ENCODE results near the gene SNAP47.

Gene SNAP47

GRCh38 chr1:227767401-227768124 is 32.3 kb downstream of the SNAP47 start:
- DNase-seq (ENCODE audit: low read depth, low spot score) = no peak

GRCh38 chr1:227768125-227768439 is 32.8 kb downstream of the SNAP47 start:
- no peak for DNase-seq (ENCODE audit: low read depth, low spot score)

DNA sequence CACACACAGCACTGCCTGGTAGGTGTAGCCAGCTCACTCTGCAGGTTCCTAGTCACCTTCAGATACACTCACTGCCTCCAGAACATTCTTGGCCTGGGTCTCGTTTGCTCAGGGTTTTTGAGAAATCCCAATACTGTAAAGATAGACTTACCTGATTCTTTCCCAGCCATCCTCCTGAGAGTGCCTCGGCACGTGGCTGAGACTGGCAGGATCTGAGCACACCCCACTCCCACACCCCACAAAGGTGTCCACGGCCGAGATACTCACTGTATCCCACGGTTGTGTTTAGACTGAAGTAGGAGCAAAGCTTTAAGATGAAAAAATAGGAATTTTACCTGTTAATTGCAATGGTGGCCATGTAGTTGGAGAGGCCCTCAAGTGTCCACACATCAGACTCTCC is 33.4 kb downstream of the SNAP47 start:
- no peak for DNase-seq (ENCODE audit: low read depth, low spot score)

DNA sequence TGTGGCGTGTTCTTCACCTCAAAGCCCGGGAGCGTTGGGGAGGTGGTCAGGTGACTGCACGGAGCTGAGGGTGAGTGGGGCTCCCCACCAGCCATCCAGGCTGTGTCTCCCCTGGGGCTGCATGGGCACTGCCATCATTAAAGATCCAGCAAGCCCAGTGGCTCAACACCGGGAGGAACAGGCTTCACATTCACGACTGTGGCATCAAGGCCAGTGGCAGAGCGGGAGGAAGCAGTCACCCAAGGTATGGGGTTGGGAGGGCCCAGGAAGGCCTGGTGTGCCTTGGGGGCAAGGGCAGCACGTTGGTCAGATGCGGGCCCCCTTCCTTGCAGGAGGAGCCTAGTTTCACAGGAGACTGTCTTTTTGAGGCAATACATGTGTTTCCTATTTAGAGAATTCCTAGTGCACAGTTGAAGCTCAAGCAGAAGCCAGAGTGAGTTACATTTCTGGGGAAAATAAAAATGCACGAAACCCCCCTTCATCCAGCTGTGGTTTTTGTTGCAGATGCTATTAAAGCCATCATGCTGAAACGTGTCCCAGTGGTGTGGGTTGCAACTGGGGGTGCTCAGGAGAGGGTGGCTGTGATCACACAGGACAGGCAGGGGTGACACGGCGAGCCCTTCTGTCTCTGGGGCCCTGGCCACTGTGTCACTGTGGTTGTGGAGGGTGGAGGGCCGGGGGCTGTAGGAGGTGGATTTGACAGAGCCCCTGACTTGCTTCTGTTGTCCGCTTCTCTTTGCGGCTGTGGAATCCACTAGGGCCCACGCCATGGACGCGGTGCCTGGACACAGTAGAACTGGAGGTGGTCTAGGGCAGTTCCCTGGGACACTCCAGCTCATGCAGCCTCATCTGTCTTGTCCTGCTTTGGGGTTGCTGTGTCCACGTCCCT is 34.1 kb downstream of the SNAP47 start:
- DNase-seq (ENCODE audit: low read depth, low spot score) = no peak

GRCh38 chr1:227769936-227770494 is 34.8 kb downstream of the SNAP47 start:
- no peak for DNase-seq (ENCODE audit: low read depth, low spot score)

- DNase-seq (ENCODE audit: low read depth, low spot score) = no peak
Observed at GRCh38 chr1:227770812-227771211, 35.6 kb downstream of the SNAP47 start.

- no peak for DNase-seq (ENCODE audit: low read depth, low spot score)
Observed at GRCh38 chr1:227771326-227771725, 36.1 kb downstream of the SNAP47 start.

DNA sequence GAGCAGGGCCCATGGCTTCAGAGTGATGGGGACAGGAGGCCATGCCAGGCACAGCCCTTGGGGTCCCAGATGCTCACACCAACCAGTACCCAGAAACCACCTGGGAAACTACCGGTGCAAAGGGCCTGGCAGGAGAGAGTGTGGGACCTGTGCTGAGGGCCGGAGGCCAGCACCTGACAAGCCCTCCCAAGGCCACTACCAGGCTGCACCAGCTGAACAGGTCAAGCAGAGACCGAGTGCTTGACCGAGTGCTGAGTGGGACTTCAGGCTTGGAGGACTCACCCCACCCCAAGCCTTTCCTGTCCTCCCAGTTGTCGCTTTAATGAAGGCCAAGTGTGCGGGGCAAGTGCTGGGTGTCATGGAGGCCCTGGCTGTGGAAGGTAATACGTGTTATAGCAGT is 36.5 kb downstream of the SNAP47 start:
- no peak for DNase-seq (ENCODE audit: low read depth, low spot score)

DNA sequence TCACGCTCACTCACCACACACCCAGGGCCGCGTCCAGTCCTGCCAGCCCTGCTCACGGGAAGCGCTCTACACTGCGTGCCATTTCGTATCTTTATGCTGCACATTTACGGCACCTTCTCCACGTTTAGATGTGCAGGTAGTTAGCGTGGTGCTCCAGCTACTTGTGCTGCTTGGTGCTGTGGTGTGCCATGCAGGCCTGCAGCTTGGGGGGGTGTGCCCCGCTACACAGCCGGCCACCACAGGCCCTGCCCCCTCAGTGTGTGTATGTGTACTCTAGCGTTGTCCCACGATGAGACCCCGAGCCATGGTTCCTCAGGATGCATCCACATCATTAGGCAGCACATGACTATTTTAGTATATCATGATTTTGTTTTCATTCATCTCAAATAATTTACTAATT is 38.3 kb downstream of the SNAP47 start:
- no peak for DNase-seq (ENCODE audit: low read depth, low spot score)

DNA sequence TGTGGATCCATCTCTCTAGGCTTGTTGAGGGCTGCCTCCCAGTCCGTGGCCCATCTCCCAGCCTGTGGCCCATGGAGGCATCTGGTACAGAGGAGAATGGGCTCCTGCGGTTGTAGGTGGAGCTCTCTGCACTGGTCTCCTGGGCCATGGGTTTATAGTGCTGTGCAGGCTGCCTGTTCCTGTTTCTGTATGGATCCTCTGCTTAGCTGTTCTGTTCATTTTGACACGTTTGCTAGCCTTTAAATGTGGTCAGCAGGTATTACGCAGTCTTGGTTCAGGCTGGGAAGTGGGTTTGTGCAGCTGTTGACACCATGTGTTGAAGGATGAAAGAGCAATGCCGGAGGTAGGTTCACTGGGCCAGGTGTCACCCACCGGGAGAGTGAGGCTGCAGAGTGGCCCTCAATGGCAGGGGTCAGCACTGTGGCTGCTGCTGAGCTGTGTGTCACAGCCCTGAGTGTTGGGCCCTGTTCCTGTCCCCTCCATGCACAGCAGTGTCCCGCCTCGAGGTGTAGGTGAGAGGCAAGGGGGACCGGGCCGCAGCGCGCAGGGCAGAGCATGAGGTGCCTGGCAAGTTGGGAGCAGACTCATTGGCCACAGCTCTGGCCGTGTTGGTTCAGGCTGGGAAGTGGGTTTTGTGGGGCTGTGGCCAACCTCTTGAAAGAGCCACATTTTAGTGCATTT is 39.0 kb downstream of the SNAP47 start:
- no peak for DNase-seq (ENCODE audit: low read depth, low spot score)

DNA sequence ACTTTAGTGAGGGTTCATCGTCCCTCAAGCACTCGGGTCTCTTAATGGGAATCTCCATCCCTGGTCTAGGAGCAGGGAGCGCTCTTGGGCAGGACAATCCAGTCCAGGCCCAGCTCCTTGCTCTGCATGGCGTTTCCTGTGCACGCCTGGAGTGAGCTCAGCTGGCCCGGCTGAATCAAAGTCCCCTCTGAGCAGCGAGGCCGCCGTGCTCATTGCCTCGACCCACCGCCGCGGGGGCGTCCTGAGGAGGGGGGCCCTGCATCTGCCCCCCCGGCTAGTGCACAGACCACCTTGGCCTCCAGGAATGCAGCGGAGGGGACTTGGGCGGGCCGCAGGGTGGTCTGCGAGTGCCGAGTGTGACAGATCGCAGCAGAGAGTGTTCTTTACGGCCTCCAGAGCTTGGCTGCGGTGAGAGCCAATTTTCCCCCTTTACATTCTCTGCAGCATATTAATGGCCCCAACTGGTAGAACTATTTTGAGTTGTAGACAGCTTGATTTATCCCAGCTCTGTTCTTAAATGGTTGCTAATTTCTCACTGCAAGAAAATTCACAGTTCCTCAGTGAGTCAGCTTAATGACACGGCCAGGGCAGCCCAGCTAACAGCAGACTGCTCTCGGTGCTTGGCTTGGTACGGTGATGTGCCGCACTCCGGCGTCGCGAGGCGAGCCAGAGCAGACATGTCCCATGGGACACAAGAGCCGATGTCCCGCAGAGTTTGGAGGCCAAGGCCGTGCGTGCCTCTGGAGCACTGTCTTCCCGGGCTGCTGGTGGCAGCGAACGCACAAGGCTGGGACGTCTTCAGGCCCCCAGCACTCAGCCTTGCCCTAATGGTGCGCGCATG is 39.8 kb downstream of the SNAP47 start:
- no peak for DNase-seq (ENCODE audit: low read depth, low spot score)

DNA sequence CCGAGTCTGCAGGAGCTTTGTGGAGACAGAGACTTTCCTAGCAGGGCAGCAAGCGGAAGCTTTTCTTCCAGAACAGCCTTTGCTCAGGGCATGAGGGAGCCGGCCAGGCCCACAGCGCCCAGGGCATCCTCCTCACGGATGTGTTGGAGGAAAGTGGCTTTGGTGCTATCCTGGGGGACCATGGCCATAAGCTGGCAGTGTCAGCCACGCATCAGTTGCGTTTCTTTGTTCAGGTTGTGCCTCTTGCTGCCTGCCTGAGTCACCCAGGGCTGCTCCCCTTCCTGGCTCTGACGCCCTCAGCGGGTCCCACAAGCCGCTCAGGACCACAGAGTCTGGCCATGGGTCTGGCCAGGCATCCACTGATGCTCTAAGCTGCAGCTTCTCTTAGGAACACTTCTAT is 40.6 kb downstream of the SNAP47 start:
- no peak for DNase-seq (ENCODE audit: low read depth, low spot score)

DNA sequence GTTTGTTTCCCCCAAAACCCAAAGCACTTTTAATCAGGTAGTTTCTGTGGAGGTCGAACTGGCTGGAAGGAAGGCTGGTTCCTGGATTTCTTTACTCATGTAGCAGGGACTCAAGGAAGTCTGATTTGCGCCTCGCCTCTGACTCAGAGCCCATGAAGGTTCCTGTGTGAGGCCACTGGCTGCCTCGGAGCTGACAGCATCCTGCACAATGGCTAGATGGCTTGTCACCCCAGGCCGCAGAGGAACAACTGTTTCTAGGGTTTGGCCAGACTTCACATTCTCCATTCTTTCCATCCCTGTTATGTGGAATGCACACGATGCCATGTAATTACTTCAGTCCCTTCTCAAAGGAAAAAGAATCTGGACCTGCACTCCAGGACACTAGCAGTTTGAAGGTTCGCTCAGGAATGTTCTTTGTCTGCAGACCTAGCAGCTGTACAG is 41.1 kb downstream of the SNAP47 start:
- DNase-seq (ENCODE audit: low read depth, low spot score) = no peak

DNA sequence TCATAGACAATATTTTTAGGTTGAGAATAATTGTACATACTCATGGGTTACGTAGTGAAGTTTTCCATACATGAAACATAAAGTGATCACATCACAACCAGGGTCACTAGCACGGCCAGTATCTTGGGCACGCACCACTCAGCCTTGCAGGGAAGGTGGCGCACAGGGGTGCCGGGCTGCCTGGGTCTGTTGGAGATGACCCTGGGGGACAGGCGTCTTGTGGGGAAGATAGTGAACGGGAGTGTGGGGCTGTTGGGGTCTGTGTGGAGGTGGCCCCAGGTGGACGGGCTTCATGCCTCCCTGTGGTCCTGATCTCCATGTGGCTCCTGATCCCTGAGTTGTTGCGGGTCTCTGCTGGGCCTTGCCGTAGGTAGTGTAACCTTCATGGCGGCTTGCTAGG is 41.9 kb downstream of the SNAP47 start:
- no peak for DNase-seq (ENCODE audit: low read depth, low spot score)

DNA sequence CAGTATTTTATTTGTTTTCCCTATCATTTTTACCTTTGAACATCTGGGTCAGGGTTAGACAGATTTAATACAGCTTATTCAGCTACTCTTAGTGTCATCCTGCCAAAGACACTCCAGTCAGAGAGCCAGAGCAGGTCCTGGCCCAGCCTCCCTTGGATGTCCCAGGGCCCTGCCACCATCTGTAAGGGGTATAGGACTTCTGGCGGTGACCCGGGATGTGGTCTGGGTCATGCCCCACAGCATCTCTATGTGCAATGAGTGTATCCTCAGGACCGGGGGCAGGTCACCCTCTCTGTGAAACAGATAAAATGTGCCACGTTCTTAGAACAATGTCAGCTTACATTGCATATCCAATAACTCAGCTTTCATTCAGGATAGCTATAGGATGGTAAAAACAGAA is 42.4 kb downstream of the SNAP47 start:
- DNase-seq (ENCODE audit: low read depth, low spot score) = no peak

GRCh38 chr1:227778401-227778947 is 43.2 kb downstream of the SNAP47 start:
- no peak for DNase-seq (ENCODE audit: low read depth, low spot score)

DNA sequence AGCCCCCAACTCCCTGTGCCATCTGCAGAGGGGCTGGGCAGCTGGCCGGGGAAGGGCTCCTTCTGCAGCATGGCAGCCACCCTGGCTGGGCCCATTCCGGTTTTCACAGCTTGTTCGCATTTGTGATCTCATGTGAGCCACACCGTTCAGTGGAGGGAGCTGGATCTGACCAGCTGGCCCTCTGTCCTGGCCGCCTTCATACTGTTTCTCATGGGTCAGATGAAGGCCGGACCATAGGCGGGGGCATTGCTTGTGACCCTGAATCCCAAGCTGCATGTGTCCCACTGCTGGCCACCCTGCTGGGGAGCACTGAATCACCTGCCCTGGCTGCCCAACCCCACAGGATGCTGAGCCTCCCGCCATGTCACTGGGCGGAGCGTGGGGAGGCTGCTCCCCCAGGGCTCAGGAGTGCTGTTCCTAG is 43.8 kb downstream of the SNAP47 start:
- no peak for DNase-seq (ENCODE audit: low read depth, low spot score)

DNA sequence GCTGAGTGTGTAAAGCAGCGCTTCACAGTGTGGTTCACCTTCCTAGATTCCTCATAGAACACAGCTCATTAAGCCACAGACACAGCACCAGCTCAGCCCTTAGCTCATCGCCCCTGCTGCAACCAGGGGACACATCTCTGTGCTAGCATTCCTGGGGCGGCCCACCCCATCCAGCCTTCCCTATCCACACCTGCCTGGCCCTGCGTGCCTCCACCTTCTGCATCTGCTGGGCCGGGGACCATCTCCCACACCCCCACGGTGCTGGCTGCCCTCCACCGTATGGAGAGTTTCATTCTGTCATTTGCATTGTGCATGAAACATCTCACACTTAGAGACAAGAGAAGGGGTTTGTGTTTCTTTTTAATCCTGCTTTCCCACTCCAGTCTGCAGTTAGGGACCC is 44.5 kb downstream of the SNAP47 start:
- DNase-seq (ENCODE audit: low read depth, low spot score) = no peak

DNA sequence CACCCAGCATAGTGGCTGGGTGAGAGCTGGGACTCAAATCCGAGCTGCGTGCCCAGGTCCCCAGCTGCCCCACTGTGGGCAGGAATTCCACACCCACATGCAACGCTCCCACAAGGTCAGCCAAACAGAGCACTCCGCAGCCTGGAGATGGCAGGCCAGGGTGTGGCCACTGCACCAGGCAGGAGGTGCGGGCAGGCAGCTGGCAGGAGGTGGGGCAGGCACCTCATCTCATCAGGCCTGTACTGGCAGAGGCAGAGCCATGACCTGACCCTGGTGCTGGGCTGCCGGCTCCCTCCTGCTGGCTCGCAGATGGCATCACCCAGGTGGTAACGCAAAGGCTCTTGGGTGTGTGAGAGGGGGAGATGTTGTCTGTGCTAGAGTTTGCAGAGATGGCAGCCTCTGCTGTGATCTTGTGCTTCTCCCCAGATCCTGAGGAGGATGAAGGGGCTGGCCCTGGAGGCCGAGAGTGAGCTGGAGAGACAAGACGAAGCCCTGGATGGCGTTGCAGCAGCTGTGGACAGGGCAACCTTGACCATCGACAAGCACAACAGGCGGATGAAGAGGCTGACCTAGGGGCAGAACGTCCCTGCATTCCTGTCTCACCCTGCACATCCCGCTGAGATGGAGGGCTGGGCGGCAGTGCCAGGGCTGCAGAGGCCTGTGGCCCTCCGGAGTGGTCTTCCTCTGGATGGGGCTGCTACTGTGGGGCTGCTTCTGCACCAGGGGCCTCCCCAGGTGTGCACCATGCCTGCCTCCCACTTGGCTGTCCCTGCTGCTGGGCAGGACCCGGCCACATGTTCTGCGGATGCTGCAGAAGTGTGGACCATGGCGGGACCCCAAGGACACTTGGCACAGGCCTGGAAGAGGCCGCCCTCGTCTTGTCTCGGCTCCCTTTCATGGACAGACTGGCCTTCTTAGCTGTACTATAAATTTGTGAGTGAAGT is 45.1 kb downstream of the SNAP47 start:
- DNase-seq (ENCODE audit: low read depth, low spot score) = no peak
